HEK293 (cell line): Measurements from ENCODE around the gene CLCNKA.

ENCODE experiments used
- IKZF3 ChIP-seq: fragments of 450-650 bp; IDR thresholded peaks from 2 replicates; pipeline ENCODE4 v1.5.0; 2018; ENCODE audit warnings: missing biosample characterization, mild to moderate bottlenecking, missing genetic modification characterization, moderate library complexity
- PRDM1 ChIP-seq: fragments of 450-650 bp; formaldehyde crosslinking; IDR thresholded peaks from 2 replicates; pipeline ENCODE4; 2016; ENCODE audit warnings: missing biosample characterization, missing genetic modification characterization
- REPIN1 ChIP-seq: fragments of 450-650 bp; formaldehyde crosslinking; IDR thresholded peaks from 2 replicates; pipeline ENCODE4 v1.5.1; 2017; ENCODE audit warnings: missing biosample characterization, missing genetic modification characterization, low read depth
- ZNF624 ChIP-seq: fragments of 450-650 bp; formaldehyde crosslinking; IDR thresholded peaks from 2 replicates; pipeline ENCODE4 v1.5.1; 2017; ENCODE audit warnings: missing biosample characterization, missing genetic modification characterization
- ZNF777 ChIP-seq: fragments of 450-650 bp; formaldehyde crosslinking; IDR thresholded peaks from 2 replicates; pipeline ENCODE4 v1.5.1; 2017; ENCODE audit warnings: missing biosample characterization, missing genetic modification characterization, borderline replicate concordance
- TF ChIP-seq, protein P1 (sequence below): fragments of 450-650 bp; formaldehyde crosslinking; IDR thresholded peaks from 2 replicates; pipeline ENCODE4 v1.5.1; 2016; ENCODE audit warnings: missing biosample characterization, missing genetic modification characterization

- no peak for TF ChIP-seq REPIN1 (tag by site-specific recombination)
- TF ChIP-seq PRDM1 (tag by site-specific recombination): no peak
- TF ChIP-seq IKZF3: no peak
- TF ChIP-seq, protein P1, sequence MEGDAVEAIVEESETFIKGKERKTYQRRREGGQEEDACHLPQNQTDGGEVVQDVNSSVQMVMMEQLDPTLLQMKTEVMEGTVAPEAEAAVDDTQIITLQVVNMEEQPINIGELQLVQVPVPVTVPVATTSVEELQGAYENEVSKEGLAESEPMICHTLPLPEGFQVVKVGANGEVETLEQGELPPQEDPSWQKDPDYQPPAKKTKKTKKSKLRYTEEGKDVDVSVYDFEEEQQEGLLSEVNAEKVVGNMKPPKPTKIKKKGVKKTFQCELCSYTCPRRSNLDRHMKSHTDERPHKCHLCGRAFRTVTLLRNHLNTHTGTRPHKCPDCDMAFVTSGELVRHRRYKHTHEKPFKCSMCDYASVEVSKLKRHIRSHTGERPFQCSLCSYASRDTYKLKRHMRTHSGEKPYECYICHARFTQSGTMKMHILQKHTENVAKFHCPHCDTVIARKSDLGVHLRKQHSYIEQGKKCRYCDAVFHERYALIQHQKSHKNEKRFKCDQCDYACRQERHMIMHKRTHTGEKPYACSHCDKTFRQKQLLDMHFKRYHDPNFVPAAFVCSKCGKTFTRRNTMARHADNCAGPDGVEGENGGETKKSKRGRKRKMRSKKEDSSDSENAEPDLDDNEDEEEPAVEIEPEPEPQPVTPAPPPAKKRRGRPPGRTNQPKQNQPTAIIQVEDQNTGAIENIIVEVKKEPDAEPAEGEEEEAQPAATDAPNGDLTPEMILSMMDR (tag by site-specific recombination): no peak
- TF ChIP-seq ZNF624 (tag by site-specific recombination): no peak
- TF ChIP-seq ZNF777 (tag by site-specific recombination): no peak
Measured at GRCh38 chr1:16038620-16038912, 16.7 kb downstream of the CLCNKA start.
